Stimulated activated CD8-positive, alpha-beta memory T cell treated with anti-CD3 and anti-CD28 coated beads, Interleukin-12 subunit alpha, Interleukin-12 subunit beta, amount 100 ng/mL, for 1 hour (primary cell): ENCODE results near the gene TRAPPC5.

Experiments used
- DNase-seq: peaks from one replicate; pipeline ENCODE4 v3.0.0-alpha.2; 2020; ENCODE audit warnings: low read depth

TRAPPC5 gene

GRCh38 chr19:7731615-7732014 lies 51.0 kb downstream of the TRAPPC5 start:
- DNase-seq: no peak

GRCh38 chr19:7732045-7732444 lies 51.4 kb downstream of the TRAPPC5 start, which contains the start of gene CLEC4G:
CLEC4G (minus strand) TSS chr19:7732110; CDS start chr19:7732102, 8 bp downstream.
- no peak for DNase-seq

- DNase-seq: no peak
Measured at GRCh38 chr19:7733376-7733775, 52.7 kb downstream of the TRAPPC5 start.

GRCh38 chr19:7734220-7735203 lies 53.9 kb downstream of the TRAPPC5 start:
- DNase-seq: no peak

- DNase-seq: no peak
Measured at GRCh38 chr19:7736148-7736547, 55.5 kb downstream of the TRAPPC5 start.

GRCh38 chr19:7737215-7737614 lies 56.6 kb downstream of the TRAPPC5 start:
- no peak for DNase-seq
